Measurements from ENCODE around the gene PPP2R2D.

PPP2R2D gene

GRCh38 chr10:131906269-131906639 is 5.4 kb downstream of the PPP2R2D start:
- H3K27ac ChIP-seq = peak overlapping the region; percentile 33; the same call in 1 of the 2 replicates
- no peak for TF ChIP-seq CTCF (conservative IDR thresholded peaks at IDR 0.05)

- no peak for TF ChIP-seq CTCF (conservative IDR thresholded peaks at IDR 0.05)
Observed at GRCh38 chr10:131907679-131908078, 6.9 kb downstream of the PPP2R2D start.

GRCh38 chr10:131908151-131908550 is 7.3 kb downstream of the PPP2R2D start:
- TF ChIP-seq CTCF (conservative IDR thresholded peaks at IDR 0.05) = no peak
- peak overlapping the region; percentile 24 for H3K27ac ChIP-seq

More at GRCh38 chr10:131907679-131908078, 6.9 kb downstream of the PPP2R2D start:
- peak overlapping the region; percentile 24 for H3K27ac ChIP-seq

GRCh38 chr10:131909014-131909808 is 8.4 kb downstream of the PPP2R2D start:
- no peak overlapping the region; the same call in 1 of the 2 replicates for H3K27ac ChIP-seq
- no peak for TF ChIP-seq CTCF (conservative IDR thresholded peaks at IDR 0.05)

- H3K27ac ChIP-seq = no peak overlapping the region
- no peak for TF ChIP-seq CTCF (conservative IDR thresholded peaks at IDR 0.05)
Observed at GRCh38 chr10:131909929-131910328, 9.1 kb downstream of the PPP2R2D start.

GRCh38 chr10:131910663-131911314 is 10.0 kb downstream of the PPP2R2D start:
- no peak for TF ChIP-seq CTCF (conservative IDR thresholded peaks at IDR 0.05)
- H3K27ac ChIP-seq = no peak overlapping the region

- H3K27ac ChIP-seq = no peak overlapping the region
- TF ChIP-seq CTCF (conservative IDR thresholded peaks at IDR 0.05) = no peak
Observed at GRCh38 chr10:131911451-131911850, 10.6 kb downstream of the PPP2R2D start.

All from VCaP (cell line).